Peyer's patch (tissue), 4 donors: ENCODE results near the gene IL1RL2.

Source experiments
- CTCF ChIP-seq, 6 experiments: fragments of 450-650 bp in 4 of 6; fragments of 200-600 bp in 2 of 6; sonication (generic) in 1 of 6; IDR thresholded peaks; one replicate each; pipeline ENCODE4 v1.5.1; 2017 to 2019; ENCODE audit warnings: antibody characterized with exemption in 6 of 6, mild to moderate bottlenecking in 3 of 6, moderate library complexity in 1 of 6
- POLR2A ChIP-seq, 2 donors: fragments of 450-650 bp; IDR thresholded peaks; one replicate each; pipeline ENCODE4 v1.5.1; 2017; ENCODE audit warnings: antibody characterized with exemption in 2 of 2, mild to moderate bottlenecking in 2 of 2, moderate library complexity in 2 of 2

GRCh38 chr2:102240640-102241370 lies 54.0 kb downstream of the IL1RL2 start:
- TF ChIP-seq CTCF (IDR thresholded peaks at IDR 0.05) (peak; percentile 77 to 98 (median 94)), POLR2A (IDR thresholded peaks at IDR 0.05) (no peak)
